ENCODE results near the gene TPRN. TPM values are rescaled to one million over a fixed set of nuclear protein-coding genes. Genes with fewer than 3 reads are reported as not detected.
A peak's percentile ranks its signal among the peaks of the same experiment; 100 is the strongest.

Gene TPRN
- total and polyA plus RNA-seq, 9 of the 15 experiments (the other 6 are each of a cell fraction or from before 2014, with no cell fraction given) = 0.31 to 31.9 (median 4.4) TPM

- TF ChIP-seq CCNT2 (IDR thresholded peaks at IDR 0.05; ENCODE audit: borderline replicate concordance, extremely low read depth, insufficient read length, low read depth, low read length) (peak; percentile 4), KDM5B (IDR thresholded peaks at IDR 0.05; ENCODE audit: insufficient replicate concordance, low read depth, low read length) (peak; percentile 5)
Measured at GRCh38 chr9:137243266-137243625, 42.7 kb upstream of the TPRN start (continued).

- DNase-seq (ENCODE audit: extremely low read depth in 1 of 4, low spot score in 3 of 4) = no peak
- Histone ChIP-seq H3K79me2 (ENCODE audit: control insufficient read depth, insufficient read depth, low read length) (peaks cover 57% of the 10 kb centered on the region), H3K9me3 (replicated peaks; ENCODE audit: control insufficient read depth, insufficient read depth, low read depth, low read length) (no peaks in the 10 kb centered on the region), H3K9me1 (ENCODE audit: control insufficient read depth, insufficient read depth, low read length) (peaks cover 4% of the 10 kb centered on the region), H3K27me3 (ENCODE audit: control insufficient read depth in 2 of 2, insufficient read depth in 2 of 2, low read length in 2 of 2) (no peaks in the 10 kb centered on the region), H3K9ac (ENCODE audit: insufficient read depth in 1 of 2, low read depth in 2 of 2, low read length in 2 of 2) (peak overlapping the region; percentile 87 to 100), H3K4me3 (peak overlapping the region; percentile 96), H3K4me1 (replicated peaks in 1 of 2; ENCODE audit: control insufficient read depth in 2 of 2, insufficient read depth in 2 of 2, low read length in 2 of 2) (peaks cover 24 to 87% of the 10 kb centered on the region in 2 experiments; a peak in 4 of 5 replicates), H4K20me1 (replicated peaks; ENCODE audit: control insufficient read depth, insufficient read depth, low read length) (peaks cover 30% of the 10 kb centered on the region), H3K27ac (ENCODE audit: extremely low read depth, low read depth, low read length) (peak overlapping the region; percentile 90), H2AFZ (ENCODE audit: low read depth, low read length) (no peak overlapping the region), H3K4me2 (ENCODE audit: insufficient read depth, low read length) (peak overlapping the region; percentile 95), H3K36me3 (ENCODE audit: control insufficient read depth, insufficient read depth, low read length) (peaks cover 30% of the 10 kb centered on the region)
- FAIRE-seq = peak; percentile 74
- CTCF ChIA-PET (ENCODE audit: low intra/inter-chr PET ratio) = no interaction called here
- POLR2A ChIA-PET = interaction anchor here (0.6 to 6.5 kb wide), 28 partner anchors 12 to 869 kb away, joined by 3 to 221 read pairs (median 4); partner anchors contain the start of genes ANAPC2, CARD9, CYSRT1 and EXD3
- BruUV-seq (replicated peaks) = no TSS peak
- in situ Hi-C loops (cut with MboI) (loop anchor here (25.0 kb wide), 1 partner anchor 455 kb away; the partner anchor contains the start of genes CCDC183 and TMEM141), intact Hi-C loops (cut with micrococcal nuclease) (loop anchor here (5.0 to 10.0 kb wide), 2 partner anchors 60 to 458 kb away; partner anchors contain the start of gene NRARP)
- no peak for ATAC-seq
- 57% methylated on average over 35 of the region's 36 CpGs for WGBS (ENCODE audit: insufficient coverage, low coverage, missing lambda C conversion rate)
- TF ChIP-seq ZNF133 (CRISPR knock-in tag; IDR thresholded peaks at IDR 0.05) (no peak), HINFP (tag; conservative IDR thresholded peaks at IDR 0.05; ENCODE audit: low read depth) (no peak), PRPF4 (IDR thresholded peaks at IDR 0.05; ENCODE audit: insufficient read depth, low read depth, low read length, poor library complexity, severe bottlenecking) (peak; percentile 37), TRIM25 (IDR thresholded peaks at IDR 0.05; ENCODE audit: borderline replicate concordance) (no peak), SIRT6 (IDR thresholded peaks at IDR 0.05; ENCODE audit: low read depth, low read length) (peak; percentile 20), MEIS2 (IDR thresholded peaks at IDR 0.05; ENCODE audit: partially characterized antibody) (no peak), ZBTB8A (IDR thresholded peaks at IDR 0.05; ENCODE audit: partially characterized antibody) (no peak), HDAC3 (IDR thresholded peaks at IDR 0.05; ENCODE audit: borderline replicate concordance, partially characterized antibody) (no peak), ATF3 (IDR thresholded peaks at IDR 0.05) (no peak), ATF3 (CRISPR knock-in tag; conservative IDR thresholded peaks at IDR 0.05) (no peak)
Measured at GRCh38 chr9:137242269-137243203, 42.0 kb upstream of the TPRN start.
